Omental fat pad (tissue), 4 donors: ENCODE measurements around the gene FANCI. TPM values are rescaled to one million over a fixed set of nuclear protein-coding genes. Genes with fewer than 3 reads are reported as not detected.

Experiments used
- ATAC-seq: fragments of 150-250 bp; one replicate; pipeline ENCODE4 v1.9.1; 2016; ENCODE audit warnings: mild to moderate bottlenecking, moderate library complexity; ENCODE audit not compliant: low FRiP score
- DNase-seq: peaks from one replicate; pipeline ENCODE4 v3.0.0-alpha.2; 2019; ENCODE audit warnings: low spot score
- CTCF ChIP-seq, 3 donors: fragments of 450-650 bp; IDR thresholded peaks; one replicate each; pipeline ENCODE4 v1.5.1; 2016 to 2017; ENCODE audit warnings: antibody characterized with exemption in 3 of 3, mild to moderate bottlenecking in 3 of 3, moderate library complexity in 2 of 3
- total RNA-seq, 4 donors: library from RNA; depleted of rRNA; stranded (reverse); fragments of >200 nt; gene quantifications; one replicate each; pipeline ENCODE4 v1.1.0, GENCODE V29; 2016

Gene FANCI
- total RNA-seq, 4 donors from 2014 or later, result 3.3 to 6.6 (median 4.2) TPM

GRCh38 chr15:89340573-89340972, 96.8 kb downstream of the FANCI start:
- DNase-seq, result no peak
- TF ChIP-seq CTCF (IDR thresholded peaks at IDR 0.05), result no peak
- ATAC-seq, result no peak

- DNase-seq (no peak), ATAC-seq (no peak)
- TF ChIP-seq CTCF (IDR thresholded peaks at IDR 0.05), result no peak
These were observed 97.7 kb downstream of the FANCI start for GRCh38 chr15:89341316-89342005.

- TF ChIP-seq CTCF (IDR thresholded peaks at IDR 0.05), result no peak
- ATAC-seq (no peak), DNase-seq (no peak)
These were observed 99.1 kb downstream of the FANCI start for GRCh38 chr15:89342840-89343239.

- DNase-seq (no peak), ATAC-seq (no peak)
- TF ChIP-seq CTCF (IDR thresholded peaks at IDR 0.05), result no peak
These were observed 101.5 kb downstream of the FANCI start for GRCh38 chr15:89345248-89345647.

GRCh38 chr15:89346516-89347231, 102.9 kb downstream of the FANCI start:
- ATAC-seq, result no peak
- TF ChIP-seq CTCF (IDR thresholded peaks at IDR 0.05), result no peak
- no peak for DNase-seq

GRCh38 chr15:89349206-89349558, 105.4 kb downstream of the FANCI start:
- no peak for DNase-seq
- ATAC-seq, result no peak
- no peak for TF ChIP-seq CTCF (IDR thresholded peaks at IDR 0.05)

GRCh38 chr15:89352476-89352875, 108.7 kb downstream of the FANCI start:
- ATAC-seq (no peak), DNase-seq (no peak)
- no peak for TF ChIP-seq CTCF (IDR thresholded peaks at IDR 0.05)
